Measurements from ENCODE around the gene CHKA. TPM values are rescaled to one million over a fixed set of nuclear protein-coding genes. Genes with fewer than 3 reads are reported as not detected.

Gene CHKA
- total and polyA plus RNA-seq, 2 of the 8 experiments (the other 6 are each of a cell fraction or from before 2014, with no cell fraction given), result 61.2 to 86.6 TPM

GRCh38 chr11:68082481-68082880 lies 38.7 kb downstream of the CHKA start (continued):
- TF ChIP-seq CHD7 (IDR thresholded peaks at IDR 0.05; ENCODE audit: insufficient replicate concordance, low read length), result no peak
- no peak for TF ChIP-seq NRF1 (IDR thresholded peaks at IDR 0.05; ENCODE audit: low read depth, low read length)
- TF ChIP-seq SIN3A (conservative IDR thresholded peaks at IDR 0.05 in 1 of 2, IDR thresholded peaks at IDR 0.05 in 1 of 2; ENCODE audit: low read depth in 1 of 2, low read length in 2 of 2), result no peak
- no peak for TF ChIP-seq MAFK (IDR thresholded peaks at IDR 0.05; ENCODE audit: low read depth, low read length)
- no peak for TF ChIP-seq ASH2L (IDR thresholded peaks at IDR 0.05; ENCODE audit: low read length)
- TF ChIP-seq EZH2 (IDR thresholded peaks at IDR 0.05; ENCODE audit: low read depth, low read length, severe bottlenecking), result no peak
- no peak for TF ChIP-seq CHD1 (IDR thresholded peaks at IDR 0.05; ENCODE audit: low read depth, low read length)
- no peak for TF ChIP-seq MAX (IDR thresholded peaks at IDR 0.05)
- no peak for TF ChIP-seq BACH1 (IDR thresholded peaks at IDR 0.05; ENCODE audit: low read length)
- TF ChIP-seq CBX8 (IDR thresholded peaks at IDR 0.05; ENCODE audit: borderline replicate concordance, low read depth, low read length), result no peak

Data from H1 (cell line).